ENCODE measurements around the gene CSRNP3.

DNA sequence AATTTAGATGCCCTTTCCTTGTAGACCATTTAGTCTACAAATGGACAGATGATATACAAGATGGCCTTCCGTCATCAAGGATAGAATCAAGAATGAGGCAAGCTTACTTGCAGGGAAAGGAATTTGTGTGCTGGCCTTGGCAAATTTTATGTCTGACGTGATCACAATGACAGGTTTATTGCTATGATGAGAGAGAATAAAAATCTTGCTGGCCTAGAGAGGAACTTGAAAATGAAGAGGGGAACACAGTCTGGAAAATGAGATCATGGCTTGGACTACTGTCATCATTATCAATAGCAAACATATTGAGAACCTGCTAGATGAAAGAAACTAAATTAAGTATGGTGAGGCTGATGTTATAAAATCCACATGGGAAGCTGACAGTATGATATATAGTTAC is 66.0 kb downstream of the CSRNP3 start:
- no peak for TF ChIP-seq POLR2AphosphoS5 (IDR thresholded peaks at IDR 0.05; ENCODE audit: low read depth, low read length)
- no peak for TF ChIP-seq TAF1 (IDR thresholded peaks at IDR 0.05; ENCODE audit: borderline replicate concordance, insufficient read depth, low read length)
- TF ChIP-seq, protein P1, sequence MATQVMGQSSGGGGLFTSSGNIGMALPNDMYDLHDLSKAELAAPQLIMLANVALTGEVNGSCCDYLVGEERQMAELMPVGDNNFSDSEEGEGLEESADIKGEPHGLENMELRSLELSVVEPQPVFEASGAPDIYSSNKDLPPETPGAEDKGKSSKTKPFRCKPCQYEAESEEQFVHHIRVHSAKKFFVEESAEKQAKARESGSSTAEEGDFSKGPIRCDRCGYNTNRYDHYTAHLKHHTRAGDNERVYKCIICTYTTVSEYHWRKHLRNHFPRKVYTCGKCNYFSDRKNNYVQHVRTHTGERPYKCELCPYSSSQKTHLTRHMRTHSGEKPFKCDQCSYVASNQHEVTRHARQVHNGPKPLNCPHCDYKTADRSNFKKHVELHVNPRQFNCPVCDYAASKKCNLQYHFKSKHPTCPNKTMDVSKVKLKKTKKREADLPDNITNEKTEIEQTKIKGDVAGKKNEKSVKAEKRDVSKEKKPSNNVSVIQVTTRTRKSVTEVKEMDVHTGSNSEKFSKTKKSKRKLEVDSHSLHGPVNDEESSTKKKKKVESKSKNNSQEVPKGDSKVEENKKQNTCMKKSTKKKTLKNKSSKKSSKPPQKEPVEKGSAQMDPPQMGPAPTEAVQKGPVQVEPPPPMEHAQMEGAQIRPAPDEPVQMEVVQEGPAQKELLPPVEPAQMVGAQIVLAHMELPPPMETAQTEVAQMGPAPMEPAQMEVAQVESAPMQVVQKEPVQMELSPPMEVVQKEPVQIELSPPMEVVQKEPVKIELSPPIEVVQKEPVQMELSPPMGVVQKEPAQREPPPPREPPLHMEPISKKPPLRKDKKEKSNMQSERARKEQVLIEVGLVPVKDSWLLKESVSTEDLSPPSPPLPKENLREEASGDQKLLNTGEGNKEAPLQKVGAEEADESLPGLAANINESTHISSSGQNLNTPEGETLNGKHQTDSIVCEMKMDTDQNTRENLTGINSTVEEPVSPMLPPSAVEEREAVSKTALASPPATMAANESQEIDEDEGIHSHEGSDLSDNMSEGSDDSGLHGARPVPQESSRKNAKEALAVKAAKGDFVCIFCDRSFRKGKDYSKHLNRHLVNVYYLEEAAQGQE (IDR thresholded peaks at IDR 0.05; ENCODE audit: insufficient read depth in 1 of 2, low read depth in 2 of 2, low read length in 2 of 2): no peak
